Left ventricle myocardium superior (tissue), 1 donor: Measurements from ENCODE around the gene KRTAP5-2. TPM values are rescaled to one million over a fixed set of nuclear protein-coding genes. Genes with fewer than 3 reads are reported as not detected.

Experiments
- ATAC-seq: fragments of 200-7000 bp; cut with Tn5 transposase; one replicate; pipeline ENCODE4 v1.9.1; 2020; ENCODE audit warnings: mild to moderate bottlenecking, moderate library complexity
- DNase-seq: peaks from one replicate; pipeline ENCODE4 v3.0.0-alpha.2; 2020
- intact Hi-C: fragments of 100-400 bp; cut with micrococcal nuclease; formaldehyde crosslinking; loops from one replicate; pipeline ENCODE4 v1.11.0; 2022
- total RNA-seq: library from RNA; stranded (reverse); fragmentation: NEBNext Ultra II Directional; extraction: Animal tissue kit (Norgen Biotek cat#: 25700); gene quantifications from one replicate; pipeline ENCODE4 v1.2.1, GENCODE V29; 2021
- donor health status: DM: no; HTN: yes; CAD: no; lungs with severe emphysema.

The KRTAP5-2 gene
- total RNA-seq, 1 donor from 2014 or later, result not detected

DNA sequence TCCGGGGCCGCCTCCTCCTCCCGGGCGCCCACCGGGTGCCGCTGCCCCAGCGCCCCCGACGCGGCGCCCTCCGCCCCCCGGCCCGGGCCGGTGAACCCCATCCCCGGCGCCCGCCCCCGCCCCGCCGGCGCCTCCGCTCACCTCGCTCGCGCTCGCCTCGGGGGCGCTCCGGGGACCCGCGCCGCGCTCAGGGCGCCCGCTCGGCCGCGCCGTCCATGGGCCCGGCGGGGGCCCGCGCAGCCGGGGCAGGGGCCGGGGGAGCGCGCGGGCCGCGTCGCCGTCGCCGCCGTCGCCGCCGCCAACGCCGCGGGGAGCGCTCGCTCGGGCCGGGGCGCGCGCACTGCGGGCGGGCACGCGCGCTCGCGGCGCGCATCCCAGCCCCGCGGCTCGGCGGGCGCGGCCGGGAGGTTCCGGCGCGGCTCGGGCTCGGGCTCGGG is 26.3 kb downstream of the KRTAP5-2 start:
- ATAC-seq, result no peak
- DNase-seq, result peak; percentile 36
- intact Hi-C loops, result no loop called here

GRCh38 chr11:1570896-1571759 is 27.0 kb downstream of the KRTAP5-2 start:
- ATAC-seq, result peak; percentile 0
- DNase-seq, result peak; percentile 53
- intact Hi-C loops, result no loop called here

GRCh38 chr11:1570531-1570895 is 27.6 kb downstream of the KRTAP5-2 start:
- ATAC-seq (no peak), DNase-seq (no peak)
- intact Hi-C loops, result no loop called here

DNA sequence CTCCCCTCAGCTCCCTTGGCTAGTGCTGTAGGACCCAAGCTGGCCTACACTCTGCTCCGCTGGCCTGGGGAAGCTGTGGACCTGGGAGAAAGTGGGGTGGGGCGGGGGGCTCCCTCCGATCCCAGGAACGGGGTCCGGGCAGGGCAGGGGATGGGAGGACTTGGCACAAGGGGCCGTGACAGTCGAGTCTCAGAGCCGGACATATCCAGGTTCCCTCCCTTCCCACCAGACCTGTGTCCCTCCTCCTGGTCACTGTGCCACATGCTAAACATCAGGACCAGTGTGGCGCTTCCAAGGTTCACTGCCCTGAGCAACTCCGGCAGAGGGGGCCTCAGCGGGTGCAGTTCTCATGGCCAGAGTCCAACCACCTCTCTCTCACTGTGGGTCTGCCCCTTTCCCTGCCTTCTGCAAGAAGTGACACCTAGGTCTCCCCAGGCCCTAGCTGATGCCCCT is 28.1 kb downstream of the KRTAP5-2 start:
- intact Hi-C loops, result no loop called here
- ATAC-seq, result no peak
- DNase-seq, result no peak

DNA sequence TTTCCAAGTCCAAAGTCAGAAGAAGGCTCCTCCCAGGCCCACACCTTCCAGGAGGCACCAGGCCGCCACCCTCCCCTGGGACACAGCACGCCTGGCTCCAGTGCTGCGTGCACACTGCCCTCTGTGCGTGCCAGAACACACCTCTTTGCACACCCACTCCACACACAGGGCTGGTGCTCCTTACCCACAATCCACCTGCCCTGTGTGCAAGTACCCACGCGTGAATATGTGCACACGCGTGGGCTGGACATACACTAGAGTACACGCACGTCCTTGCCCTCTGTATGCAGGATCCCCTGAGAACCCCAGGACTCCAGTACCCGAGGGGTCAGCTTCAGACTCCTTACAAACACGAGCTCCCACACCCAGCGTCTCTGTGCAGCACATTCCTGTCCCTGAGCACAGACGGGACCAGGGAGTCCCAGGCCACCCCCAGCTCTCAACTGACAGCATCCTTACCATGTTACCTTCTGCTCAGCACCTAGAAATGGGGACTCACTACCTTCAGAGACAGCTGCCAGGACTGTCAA is 28.8 kb downstream of the KRTAP5-2 start:
- DNase-seq (no peak), ATAC-seq (no peak)
- intact Hi-C loops, result no loop called here

- intact Hi-C loops, result no loop called here
- ATAC-seq, result no peak
- peak; percentile 32 for DNase-seq
These were observed 29.6 kb downstream of the KRTAP5-2 start for GRCh38 chr11:1568441-1568911.

DNA sequence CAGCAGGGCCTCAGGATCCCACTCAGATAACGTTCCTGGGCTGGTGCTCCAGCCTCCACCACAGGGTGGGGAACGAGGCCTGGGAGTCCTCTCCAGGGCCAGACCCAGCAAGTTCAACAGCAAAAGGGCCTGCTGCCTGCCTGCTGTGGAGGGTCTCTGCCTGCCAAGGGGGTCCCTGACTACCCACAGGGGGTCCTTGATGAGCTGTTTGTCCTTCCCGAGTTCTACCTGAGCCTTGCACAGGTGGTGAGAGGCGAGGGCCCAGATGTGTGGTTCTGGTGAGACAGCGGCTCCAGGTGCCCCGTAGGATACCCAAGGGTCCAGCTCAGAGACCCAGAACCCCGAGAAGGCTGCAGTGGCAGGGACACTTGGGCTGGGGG is 30.4 kb downstream of the KRTAP5-2 start:
- no peak for DNase-seq
- no peak for ATAC-seq
- intact Hi-C loops, result no loop called here

- DNase-seq, result peak; percentile 38
- intact Hi-C loops, result no loop called here
- peak; percentile 8 for ATAC-seq
These were observed 30.9 kb downstream of the KRTAP5-2 start for GRCh38 chr11:1567052-1567720.

GRCh38 chr11:1566381-1567051 is 31.6 kb downstream of the KRTAP5-2 start:
- intact Hi-C loops, result no loop called here
- DNase-seq, result peak; percentile 30
- no peak for ATAC-seq

- ATAC-seq, result no peak
These were observed 32.2 kb downstream of the KRTAP5-2 start for GRCh38 chr11:1565904-1566247.

DNA sequence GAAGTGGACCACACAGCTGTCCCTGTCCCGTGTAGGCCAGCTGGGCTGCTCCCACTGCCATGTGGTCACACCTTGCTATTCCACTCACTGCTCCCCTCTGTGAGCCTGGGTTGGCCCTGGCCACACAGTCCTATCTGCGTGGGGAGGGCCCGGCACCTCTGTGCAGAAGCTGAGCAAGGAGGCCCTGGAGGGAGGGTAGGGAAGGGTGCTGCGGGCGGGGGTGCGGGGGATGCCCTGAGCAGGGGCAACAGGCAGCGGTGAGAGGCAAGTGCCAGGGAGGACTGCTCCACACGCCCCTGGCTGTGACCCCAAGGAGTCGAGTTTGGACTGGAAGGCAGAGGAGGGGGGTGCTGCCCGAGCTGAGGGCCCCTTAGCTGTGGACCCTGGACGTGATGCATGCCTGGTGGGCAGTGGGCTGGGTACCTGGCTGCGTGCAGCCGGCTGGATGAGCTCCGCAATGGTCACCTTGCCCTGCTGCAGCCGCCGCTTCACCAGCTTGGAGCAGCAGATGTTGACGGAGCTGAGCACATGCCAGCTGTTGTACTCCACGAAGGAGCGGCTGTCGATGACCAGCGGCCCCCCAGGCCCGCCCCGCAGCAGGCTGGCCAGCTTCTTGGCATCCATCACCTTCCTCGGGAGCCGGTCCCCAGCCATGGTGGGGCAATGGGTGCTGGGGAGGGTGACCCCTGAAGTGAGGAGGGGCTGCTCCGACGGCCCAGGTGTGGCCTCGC is 32.8 kb downstream of the KRTAP5-2 start:
- intact Hi-C loops, result no loop called here
- DNase-seq (no peak), ATAC-seq (peak; percentile 6)

More at GRCh38 chr11:1565904-1566247, 32.2 kb downstream of the KRTAP5-2 start:
- DNase-seq, result no peak
- intact Hi-C loops, result no loop called here

DNA sequence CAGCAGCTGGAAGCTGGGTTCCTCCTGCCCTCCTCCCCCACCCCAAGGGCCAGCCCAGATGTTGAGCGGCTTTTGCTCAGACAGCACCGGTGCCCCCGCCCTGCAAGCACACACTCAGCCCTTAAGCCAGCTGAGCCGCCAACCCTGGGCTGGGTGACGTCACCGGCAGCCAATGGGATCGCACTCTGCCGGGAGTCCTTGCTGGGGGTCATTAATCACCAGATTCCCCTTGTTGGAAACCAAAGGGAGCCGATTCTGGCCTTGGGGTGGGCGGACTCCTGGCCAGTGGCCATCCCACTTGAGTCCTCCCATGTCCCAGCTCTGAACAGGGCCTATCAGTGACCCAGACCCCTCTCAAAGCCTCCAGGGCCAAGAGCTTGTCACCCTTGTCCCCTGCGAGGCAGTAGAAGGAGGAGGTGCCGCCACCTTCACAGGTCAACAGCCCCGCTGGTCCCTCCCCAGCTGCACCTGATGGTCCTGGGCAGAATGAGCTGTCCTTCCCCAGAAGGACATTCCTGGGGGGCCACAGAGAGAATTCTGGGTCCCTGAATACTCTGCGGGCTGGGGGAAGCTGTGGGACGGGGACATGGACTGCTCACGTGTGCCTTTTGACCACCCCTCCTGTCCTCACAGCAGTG is 33.4 kb downstream of the KRTAP5-2 start:
- DNase-seq, result peak; percentile 81
- ATAC-seq, result peak; percentile 65
- intact Hi-C loops, result no loop called here

GRCh38 chr11:1563697-1564534 is 34.2 kb downstream of the KRTAP5-2 start:
- DNase-seq (peak; percentile 33), ATAC-seq (no peak)
- intact Hi-C loops, result no loop called here

DNA sequence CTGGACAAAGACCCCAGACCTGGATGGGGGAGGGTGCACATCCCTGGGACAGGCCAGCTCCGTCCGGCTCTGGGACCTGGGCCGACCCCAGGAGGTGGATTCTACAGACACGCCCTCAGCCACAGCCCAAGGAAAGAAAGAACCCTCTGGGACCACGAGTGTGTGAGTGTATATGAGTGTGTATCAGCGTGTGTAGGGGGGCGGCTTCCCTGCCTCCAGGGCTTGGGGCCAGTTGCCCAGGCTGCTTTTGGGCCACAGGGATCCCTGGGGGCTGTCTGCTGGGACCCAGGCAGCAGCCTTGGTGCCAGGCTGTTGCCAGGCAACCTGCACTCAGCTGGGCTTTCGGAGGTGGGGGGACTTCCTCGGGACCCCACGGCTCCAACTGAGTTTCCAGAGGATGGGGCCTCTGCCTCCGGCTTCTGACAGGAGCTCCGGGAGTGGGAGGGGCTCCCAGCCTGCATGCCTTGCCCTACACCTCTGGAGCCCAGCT is 34.9 kb downstream of the KRTAP5-2 start:
- intact Hi-C loops, result no loop called here
- ATAC-seq (no peak), DNase-seq (no peak)

DNA sequence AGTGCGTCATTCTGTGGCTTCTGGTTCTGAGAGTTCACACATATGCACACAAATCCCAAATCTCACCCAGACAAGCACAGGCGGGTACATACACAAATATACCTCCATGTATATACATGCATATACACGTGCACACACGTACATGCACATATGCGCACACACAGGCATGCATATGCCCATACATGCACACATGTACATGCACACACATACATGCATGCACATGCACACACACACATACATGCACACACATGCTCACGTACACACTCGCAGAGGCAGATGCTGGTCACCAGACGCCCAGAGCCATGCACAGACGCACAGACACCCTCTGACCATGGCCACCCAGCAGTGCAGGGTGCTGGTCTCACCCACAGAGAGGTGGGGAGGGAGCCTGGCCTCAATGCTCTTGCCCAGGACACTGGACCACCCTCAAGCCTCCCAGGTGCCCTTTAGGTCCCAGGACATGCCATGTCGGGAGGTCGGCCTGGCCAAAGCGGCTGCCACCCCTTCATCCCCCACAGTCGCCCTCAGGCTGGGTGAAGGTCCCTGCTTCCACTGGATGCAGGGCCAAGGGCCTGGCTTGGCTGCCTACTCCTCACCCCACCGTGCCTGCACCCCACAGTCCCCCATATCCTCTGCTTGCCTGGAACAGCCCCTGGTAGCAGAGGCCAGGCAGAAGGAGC is 35.5 kb downstream of the KRTAP5-2 start:
- intact Hi-C loops, result no loop called here
- DNase-seq, result no peak
- ATAC-seq, result no peak

- DNase-seq (no peak), ATAC-seq (no peak)
- intact Hi-C loops, result no loop called here
These were observed 36.1 kb downstream of the KRTAP5-2 start for GRCh38 chr11:1561955-1562354.

- ATAC-seq (no peak), DNase-seq (no peak)
- intact Hi-C loops, result no loop called here
These were observed 36.8 kb downstream of the KRTAP5-2 start for GRCh38 chr11:1561266-1561665.
